Measurements from ENCODE around the gene C6orf15.

- TF ChIP-seq CTCF (IDR thresholded peaks at IDR 0.05): peak; percentile 42 to 87 (median 74)
- no peak for TF ChIP-seq POLR2A (IDR thresholded peaks at IDR 0.05)
Measured at GRCh38 chr6:31079656-31080261, 32.6 kb downstream of the C6orf15 start.

All from esophagus squamous epithelium (tissue), 4 donors.